Omental fat pad (tissue), 4 donors: ENCODE measurements around the gene SYCE3. TPM values are rescaled to one million over a fixed set of nuclear protein-coding genes. Genes with fewer than 3 reads are reported as not detected.

Source experiments
- ATAC-seq: fragments of 150-250 bp; one replicate; pipeline ENCODE4 v1.9.1; 2016; ENCODE audit warnings: mild to moderate bottlenecking, moderate library complexity; ENCODE audit not compliant: low FRiP score
- DNase-seq: peaks from one replicate; pipeline ENCODE4 v3.0.0-alpha.2; 2019; ENCODE audit warnings: low spot score
- CTCF ChIP-seq, 3 donors: fragments of 450-650 bp; IDR thresholded peaks; one replicate each; pipeline ENCODE4 v1.5.1; 2016 to 2017; ENCODE audit warnings: antibody characterized with exemption in 3 of 3, mild to moderate bottlenecking in 3 of 3, moderate library complexity in 2 of 3
- total RNA-seq, 4 donors: library from RNA; depleted of rRNA; stranded (reverse); fragments of >200 nt; gene quantifications; one replicate each; pipeline ENCODE4 v1.1.0, GENCODE V29; 2016

SYCE3 gene
- total RNA-seq, 4 donors from 2014 or later, result not detected

- DNase-seq (peak; percentile 87), ATAC-seq (peak; percentile 66)
- TF ChIP-seq CTCF (IDR thresholded peaks at IDR 0.05), result no peak
Observed at GRCh38 chr22:50525104-50525857, 37.4 kb downstream of the SYCE3 start, which contains the start of gene SCO2. TSS of gene SCO2 (minus strand) at chr22:50525598. CDS start at chr22:50524411, 1,187 bp downstream.

- no peak for ATAC-seq
- no peak for TF ChIP-seq CTCF (IDR thresholded peaks at IDR 0.05)
- no peak for DNase-seq
Observed at GRCh38 chr22:50524676-50525103, 38.0 kb downstream of the SYCE3 start.

GRCh38 chr22:50523806-50524675 is 38.7 kb downstream of the SYCE3 start:
- DNase-seq (no peak), ATAC-seq (no peak)
- no peak for TF ChIP-seq CTCF (IDR thresholded peaks at IDR 0.05)

GRCh38 chr22:50523458-50523805 is 39.3 kb downstream of the SYCE3 start:
- ATAC-seq (no peak), DNase-seq (no peak)
- TF ChIP-seq CTCF (IDR thresholded peaks at IDR 0.05), result no peak

GRCh38 chr22:50522806-50523438 is 39.8 kb downstream of the SYCE3 start:
- TF ChIP-seq CTCF (IDR thresholded peaks at IDR 0.05), result no peak
- no peak for DNase-seq
- ATAC-seq, result no peak

- no peak for ATAC-seq
- no peak for DNase-seq
- TF ChIP-seq CTCF (IDR thresholded peaks at IDR 0.05), result no peak
Observed at GRCh38 chr22:50522208-50522805, 40.4 kb downstream of the SYCE3 start.
